Measurements from ENCODE around the gene DOK3.

The DOK3 gene

GRCh38 chr5:177474846-177475562, 34.6 kb downstream of the DOK3 start:
- Histone ChIP-seq H3F3A (ENCODE audit: insufficient read depth, low read length) (no peaks in the 10 kb centered on the region), H3K4me2 (ENCODE audit: low read length) (no peak overlapping the region), H3K9ac (ENCODE audit: low read length) (no peak overlapping the region), H3K27me3 (ENCODE audit: insufficient read depth, low read length) (no peaks in the 10 kb centered on the region), H3K79me2 (ENCODE audit: insufficient read depth, low read length) (no peaks in the 10 kb centered on the region), H3K4me1 (ENCODE audit: insufficient read depth, low read length, severe bottlenecking) (peaks cover 42% of the 10 kb centered on the region), H4K20me1 (ENCODE audit: insufficient read depth, low read length) (no peaks in the 10 kb centered on the region), H3K36me3 (ENCODE audit: insufficient read depth, low read length) (peaks cover 15% of the 10 kb centered on the region; the same call in 1 of the 2 replicates), H3K9me3 (ENCODE audit: low read length) (no peaks in the 10 kb centered on the region), H3K4me3 (ENCODE audit: low read depth, low read length, poor library complexity, severe bottlenecking) (no peak overlapping the region), H2AFZ (ENCODE audit: low read length) (no peak overlapping the region), H3K9me2 (ENCODE audit: low read depth, low read length) (no peaks in the 10 kb centered on the region), H3K27ac (ENCODE audit: low read depth, low read length, poor library complexity, severe bottlenecking) (no peak overlapping the region)
- TF ChIP-seq CTCF (IDR thresholded peaks at IDR 0.05; ENCODE audit: low read length): no peak
- TF ChIP-seq EZH2 (IDR thresholded peaks at IDR 0.05; ENCODE audit: borderline replicate concordance, low read length): no peak

DNA sequence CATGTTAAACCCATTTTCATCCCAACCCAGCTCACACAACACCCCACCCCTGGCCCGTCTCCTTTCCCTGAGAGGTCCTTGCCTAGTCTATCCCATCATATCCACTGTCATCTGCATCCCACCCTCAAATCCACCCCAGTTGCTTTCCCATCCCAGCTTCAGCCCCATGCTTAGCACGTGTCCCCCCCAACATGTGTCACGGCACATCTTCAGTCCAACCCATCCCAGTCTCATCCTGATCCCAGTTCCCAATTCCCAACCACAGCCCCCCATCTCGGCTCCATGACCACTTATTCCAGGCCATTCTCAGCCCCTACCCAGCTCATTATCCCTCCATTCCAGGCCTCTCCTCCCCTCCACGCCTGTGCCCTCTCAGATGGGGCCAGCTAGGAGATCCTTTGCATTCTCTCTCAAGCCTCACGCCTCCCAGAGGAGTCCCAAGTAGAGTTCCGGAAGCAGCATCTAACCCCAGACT, 35.6 kb downstream of the DOK3 start:
- Histone ChIP-seq H3K4me3 (ENCODE audit: low read depth, low read length, poor library complexity, severe bottlenecking) (peak overlapping the region; percentile 17), H3K27ac (ENCODE audit: low read depth, low read length, poor library complexity, severe bottlenecking) (peak overlapping the region; percentile 20), H3K9ac (ENCODE audit: low read length) (peak overlapping the region; percentile 17; the same call in 1 of the 2 replicates), H2AFZ (ENCODE audit: low read length) (no peak overlapping the region), H3K9me2 (ENCODE audit: low read depth, low read length) (no peaks in the 10 kb centered on the region), H4K20me1 (ENCODE audit: insufficient read depth, low read length) (no peaks in the 10 kb centered on the region), H3K4me2 (ENCODE audit: low read length) (peak overlapping the region; percentile 13; the same call in 1 of the 2 replicates), H3K4me1 (ENCODE audit: insufficient read depth, low read length, severe bottlenecking) (peaks cover 39% of the 10 kb centered on the region), H3K36me3 (ENCODE audit: insufficient read depth, low read length) (peaks cover 16% of the 10 kb centered on the region; the same call in 1 of the 2 replicates), H3K27me3 (ENCODE audit: insufficient read depth, low read length) (no peaks in the 10 kb centered on the region), H3K79me2 (ENCODE audit: insufficient read depth, low read length) (no peaks in the 10 kb centered on the region), H3K9me3 (ENCODE audit: low read length) (no peaks in the 10 kb centered on the region), H3F3A (ENCODE audit: insufficient read depth, low read length) (no peaks in the 10 kb centered on the region)
- TF ChIP-seq CTCF (IDR thresholded peaks at IDR 0.05; ENCODE audit: low read length) (no peak), EZH2 (IDR thresholded peaks at IDR 0.05; ENCODE audit: borderline replicate concordance, low read length) (no peak)

GRCh38 chr5:177473443-177474001, 36.1 kb downstream of the DOK3 start, which contains the start of gene DBN1:
TSS of gene DBN1 (minus strand) at chr5:177473634. CDS start at chr5:177473521, 113 bp downstream.
- Histone ChIP-seq H3K36me3 (ENCODE audit: insufficient read depth, low read length) (peaks cover 21% of the 10 kb centered on the region), H3K9me3 (ENCODE audit: low read length) (no peaks in the 10 kb centered on the region), H3K27me3 (ENCODE audit: insufficient read depth, low read length) (no peaks in the 10 kb centered on the region), H3K9ac (ENCODE audit: low read length) (peak within 1 kb of the TSS; percentile 84), H3K9me2 (ENCODE audit: low read depth, low read length) (no peaks in the 10 kb centered on the region), H3F3A (ENCODE audit: insufficient read depth, low read length) (no peaks in the 10 kb centered on the region), H3K4me3 (ENCODE audit: low read depth, low read length, poor library complexity, severe bottlenecking) (peak within 1 kb of the TSS; percentile 82), H2AFZ (ENCODE audit: low read length) (no peak within 1 kb of the TSS), H3K79me2 (ENCODE audit: insufficient read depth, low read length) (no peaks in the 10 kb centered on the region), H4K20me1 (ENCODE audit: insufficient read depth, low read length) (no peaks in the 10 kb centered on the region), H3K4me2 (ENCODE audit: low read length) (peak within 1 kb of the TSS; percentile 85), H3K4me1 (ENCODE audit: insufficient read depth, low read length, severe bottlenecking) (peaks cover 34% of the 10 kb centered on the region), H3K27ac (ENCODE audit: low read depth, low read length, poor library complexity, severe bottlenecking) (peak within 1 kb of the TSS; percentile 68)
- TF ChIP-seq CTCF (IDR thresholded peaks at IDR 0.05; ENCODE audit: low read length): no peak
- TF ChIP-seq EZH2 (IDR thresholded peaks at IDR 0.05; ENCODE audit: borderline replicate concordance, low read length): no peak

Measured in OCI-LY1 (cell line).